GM21717 (cell line): ENCODE results near the gene CCDC97.
A peak's percentile ranks its signal among the peaks of the same experiment; 100 is the strongest.
"Not testable (repeated sequence)": the region's sequence is repeated elsewhere in the genome, so short reads cannot be mapped to it uniquely, and the experiment has no call there.

Experiments used
- ATAC-seq: cut with Tn5 transposase; IDR thresholded peaks from one replicate; pipeline ENCODE4 v1.9.1; 2021; ENCODE audit warnings: mild to moderate bottlenecking, moderate library complexity; ENCODE audit not compliant: unreplicated experiment

CCDC97 gene

DNA sequence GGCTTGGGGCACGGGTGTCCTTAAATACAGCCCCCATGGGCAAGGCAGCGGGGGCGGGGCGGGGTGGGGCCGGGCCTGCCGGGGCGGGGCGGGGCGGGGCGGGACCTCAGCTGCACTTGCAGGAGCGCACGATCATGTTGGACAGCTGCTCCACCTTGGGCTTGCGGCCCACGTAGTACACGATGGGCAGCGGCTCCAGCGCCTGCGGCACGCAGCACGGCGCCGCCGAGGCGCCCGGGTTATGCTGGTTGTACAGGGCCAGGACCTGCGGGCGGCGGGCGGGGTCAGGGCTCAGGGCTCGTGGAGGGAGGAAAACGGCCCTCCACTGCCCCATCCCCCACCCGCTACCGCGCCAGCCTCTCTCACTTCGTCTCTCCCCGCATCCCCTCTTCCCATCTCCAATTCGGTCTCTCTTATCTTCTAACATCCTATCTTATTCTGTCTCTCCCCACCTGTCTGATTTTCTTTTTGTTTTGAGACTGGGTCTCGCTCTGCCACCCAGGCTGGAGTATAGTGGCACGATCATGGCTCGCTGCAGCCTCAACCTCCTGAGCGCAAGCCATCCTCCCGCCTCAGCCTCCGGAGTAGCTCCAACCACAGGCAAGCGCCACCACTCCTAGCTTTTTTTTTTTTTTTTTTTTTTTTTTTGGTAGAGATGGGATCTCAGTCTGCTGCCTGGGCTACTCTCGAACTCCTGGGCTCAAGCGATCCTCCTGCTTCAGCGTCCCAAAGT lies 21.1 kb downstream of the CCDC97 start:
- no peak for ATAC-seq

DNA sequence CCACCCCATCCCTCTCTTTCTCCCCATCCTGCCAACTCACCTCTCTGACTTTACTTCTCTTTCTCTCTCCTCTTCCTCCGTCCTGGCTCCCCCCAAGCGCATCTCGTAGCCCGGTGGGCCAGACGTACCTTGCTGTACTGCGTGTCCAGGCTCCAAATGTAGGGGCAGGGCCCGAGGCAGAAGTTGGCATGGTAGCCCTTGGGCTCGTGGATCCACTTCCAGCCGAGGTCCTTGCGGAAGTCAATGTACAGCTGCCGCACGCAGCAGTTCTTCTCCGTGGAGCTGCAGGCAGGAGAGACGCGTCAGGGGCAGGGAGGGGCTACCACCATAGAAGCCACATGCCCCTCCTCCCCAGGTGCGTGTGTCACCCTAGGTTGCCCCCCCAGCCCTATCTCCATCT lies 22.0 kb downstream of the CCDC97 start:
- ATAC-seq, result no peak

DNA sequence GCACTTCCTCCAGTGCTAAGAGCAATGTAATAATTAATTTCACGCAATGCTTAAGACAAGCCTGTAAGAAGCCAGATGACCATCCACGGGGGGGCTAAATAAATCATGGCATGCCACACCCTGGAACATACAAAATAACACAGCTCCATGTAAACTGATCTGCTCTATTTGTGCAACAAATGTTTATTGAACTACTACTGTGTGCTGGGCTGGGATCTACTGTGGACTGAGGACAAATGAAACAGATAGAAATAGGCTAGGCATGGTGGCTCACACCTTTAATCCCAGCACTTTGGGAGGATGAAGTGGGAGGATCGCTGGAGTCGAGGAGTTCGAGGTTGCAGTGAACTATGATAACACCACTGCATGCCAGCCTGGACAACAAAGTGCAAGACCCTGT lies 22.5 kb downstream of the CCDC97 start:
- ATAC-seq, result no peak

DNA sequence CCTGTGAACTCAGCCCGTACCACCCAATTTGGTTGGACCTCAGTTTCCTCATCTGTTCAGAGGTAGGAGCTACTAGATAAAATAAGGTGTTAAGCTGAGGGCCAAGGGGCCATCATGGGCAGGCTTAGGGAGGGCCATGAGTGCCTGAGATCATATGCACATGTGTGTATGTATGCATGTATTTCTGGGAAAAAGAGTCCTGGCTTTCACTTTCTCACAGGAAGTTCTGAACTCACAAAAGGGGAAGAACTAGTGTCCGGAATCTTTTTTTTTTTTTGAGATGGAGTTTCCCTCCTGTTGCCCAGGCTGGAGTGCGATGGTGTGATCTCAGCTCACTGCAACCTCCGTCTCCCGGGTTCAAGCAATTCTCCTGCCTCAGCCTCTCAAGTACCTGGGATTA lies 24.8 kb downstream of the CCDC97 start:
- no peak for ATAC-seq

DNA sequence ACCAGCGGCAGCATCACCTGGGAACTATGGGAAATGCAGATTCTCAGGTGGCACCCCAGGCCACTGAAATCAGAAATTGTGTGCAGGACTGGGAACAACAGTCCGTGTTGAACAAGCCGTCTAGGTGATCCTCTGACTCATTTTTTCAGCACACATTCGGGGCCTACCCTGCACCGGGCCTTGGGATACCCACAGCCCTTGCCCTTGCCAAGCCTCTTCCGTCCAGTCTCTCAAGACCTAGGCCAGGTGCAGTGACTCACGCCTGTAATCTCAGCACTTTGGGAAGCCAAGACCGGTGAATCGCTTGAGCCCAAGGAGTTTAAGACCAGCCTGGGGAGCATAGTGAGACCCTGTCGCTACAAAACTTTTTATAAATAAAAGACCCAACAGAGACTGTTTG lies 25.5 kb downstream of the CCDC97 start:
- ATAC-seq, result no peak

DNA sequence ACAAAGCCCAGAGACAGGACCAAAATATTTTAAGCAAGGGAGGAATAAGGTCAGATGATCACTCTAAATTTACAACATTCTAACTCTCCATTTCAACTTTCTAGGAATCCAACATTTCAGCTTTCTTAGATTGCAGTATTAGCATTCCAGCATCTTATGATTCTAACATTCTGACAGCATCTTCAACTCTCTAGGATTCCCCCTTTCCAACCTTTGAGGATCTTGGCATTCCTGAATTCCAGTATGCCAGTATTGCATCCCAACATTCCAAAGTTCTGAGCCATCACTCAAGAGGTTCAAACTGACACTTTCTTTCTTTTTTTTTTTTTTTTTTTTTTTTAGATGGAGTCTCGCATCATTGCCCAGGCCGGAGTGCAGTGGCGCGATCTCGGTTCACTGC lies 30.0 kb downstream of the CCDC97 start:
- ATAC-seq, result no peak

DNA sequence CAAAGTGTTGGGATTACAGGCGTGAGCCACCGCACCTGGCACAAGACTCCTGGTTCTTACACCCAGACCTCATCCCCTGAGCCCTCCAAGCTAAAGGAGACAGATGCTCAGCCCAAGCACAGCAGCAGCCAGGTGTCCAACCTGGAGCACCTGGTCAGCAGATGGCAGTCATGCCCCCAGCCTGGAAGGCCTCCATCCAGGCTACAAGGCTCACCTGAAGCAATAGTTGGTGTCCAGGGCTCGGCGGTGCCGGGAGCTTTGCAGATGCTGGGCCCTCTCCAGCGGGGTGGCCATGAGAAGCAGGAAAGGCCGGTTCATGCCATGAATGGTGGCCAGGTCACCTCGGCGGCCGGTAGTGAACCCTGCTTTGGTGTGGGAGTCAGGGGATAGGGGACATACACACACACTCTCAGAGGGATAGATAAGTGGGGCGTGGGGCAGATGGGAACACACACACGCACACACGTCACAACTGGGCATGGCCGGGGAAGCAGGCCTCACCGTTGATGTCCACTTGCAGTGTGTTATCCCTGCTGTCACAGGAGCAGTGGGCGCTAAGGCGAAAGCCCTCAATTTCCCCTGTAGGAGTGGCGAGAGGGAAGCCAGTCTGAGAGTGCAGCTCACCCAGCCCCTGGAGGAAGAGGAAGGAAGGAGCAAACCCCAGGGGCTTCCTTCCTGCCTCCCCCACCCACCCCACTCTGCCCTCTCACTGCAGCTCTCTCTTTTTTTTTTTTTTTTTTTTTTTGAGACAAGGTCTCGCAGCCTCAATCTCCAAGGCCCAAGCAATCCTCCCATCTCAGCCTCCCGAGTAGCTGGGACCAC lies 31.9 kb downstream of the CCDC97 start:
- ATAC-seq, result no peak

DNA sequence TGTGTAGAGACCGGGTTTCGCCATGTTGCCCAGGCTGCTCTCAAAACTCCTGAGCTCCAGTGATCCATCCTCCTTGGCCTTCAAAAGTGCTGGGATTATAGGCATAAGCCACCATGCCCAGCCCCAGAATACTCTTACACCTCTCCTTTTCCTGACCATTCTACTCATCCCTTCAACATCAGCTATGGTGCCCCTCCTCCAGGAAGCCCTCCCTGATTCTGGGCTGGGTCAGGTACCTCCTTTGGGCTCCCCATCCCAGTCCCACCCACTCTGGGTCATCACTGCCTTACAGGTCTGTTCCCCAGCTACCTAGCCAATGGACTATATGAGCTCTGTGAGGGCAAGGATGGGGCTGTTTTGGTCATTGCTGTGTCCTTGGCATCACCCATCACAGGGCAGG lies 34.2 kb downstream of the CCDC97 start:
- ATAC-seq, result no peak

DNA sequence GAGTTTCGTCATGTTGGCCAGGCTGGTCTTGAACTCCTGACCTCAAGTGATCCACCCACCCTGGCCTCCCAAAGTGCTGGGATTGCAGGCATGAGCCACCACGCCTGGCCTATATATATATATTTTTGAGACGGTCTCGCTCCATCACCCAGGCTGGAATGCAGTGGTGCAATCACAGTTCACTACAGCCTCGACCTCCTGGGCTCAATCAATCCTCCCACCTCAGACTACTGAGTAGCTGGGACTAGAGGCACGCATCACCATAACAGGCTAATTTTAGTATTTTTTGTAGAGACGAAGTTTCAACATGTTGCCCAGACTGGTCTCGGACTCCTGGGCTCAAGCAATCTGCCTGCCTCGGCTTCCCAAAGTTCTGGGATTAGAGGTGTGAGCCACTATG lies 36.9 kb downstream of the CCDC97 start:
- not testable (repeated sequence) for ATAC-seq

DNA sequence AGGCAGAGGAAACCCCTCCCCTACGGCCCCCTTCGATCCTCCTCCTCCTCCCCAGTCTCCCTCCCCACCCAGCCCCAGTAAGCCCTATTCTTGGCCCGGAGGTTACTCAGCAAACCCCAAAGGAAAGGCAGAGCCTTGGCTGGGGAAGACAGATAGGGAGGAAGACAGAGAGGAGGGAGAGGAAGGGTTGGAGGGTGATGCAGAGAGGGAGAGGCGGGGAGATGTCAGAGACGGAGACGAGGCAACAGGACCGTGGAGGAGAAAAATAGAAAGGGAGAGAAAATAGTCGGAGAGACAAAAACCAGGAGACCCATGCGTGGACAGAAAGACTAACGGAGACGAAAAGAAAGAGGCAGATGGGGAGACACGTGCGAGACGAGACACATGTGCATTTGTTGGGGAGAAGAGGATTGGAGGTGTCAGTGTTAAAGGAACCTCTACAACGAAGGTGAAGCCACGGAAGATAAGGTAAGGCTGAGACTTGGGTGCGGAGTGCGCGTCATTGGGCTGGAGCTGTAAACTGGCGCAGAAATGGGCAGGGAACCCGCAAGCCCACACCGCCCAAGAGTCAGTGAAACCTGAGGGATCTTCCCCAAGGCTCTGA lies 40.9 kb downstream of the CCDC97 start:
- ATAC-seq, result no peak

DNA sequence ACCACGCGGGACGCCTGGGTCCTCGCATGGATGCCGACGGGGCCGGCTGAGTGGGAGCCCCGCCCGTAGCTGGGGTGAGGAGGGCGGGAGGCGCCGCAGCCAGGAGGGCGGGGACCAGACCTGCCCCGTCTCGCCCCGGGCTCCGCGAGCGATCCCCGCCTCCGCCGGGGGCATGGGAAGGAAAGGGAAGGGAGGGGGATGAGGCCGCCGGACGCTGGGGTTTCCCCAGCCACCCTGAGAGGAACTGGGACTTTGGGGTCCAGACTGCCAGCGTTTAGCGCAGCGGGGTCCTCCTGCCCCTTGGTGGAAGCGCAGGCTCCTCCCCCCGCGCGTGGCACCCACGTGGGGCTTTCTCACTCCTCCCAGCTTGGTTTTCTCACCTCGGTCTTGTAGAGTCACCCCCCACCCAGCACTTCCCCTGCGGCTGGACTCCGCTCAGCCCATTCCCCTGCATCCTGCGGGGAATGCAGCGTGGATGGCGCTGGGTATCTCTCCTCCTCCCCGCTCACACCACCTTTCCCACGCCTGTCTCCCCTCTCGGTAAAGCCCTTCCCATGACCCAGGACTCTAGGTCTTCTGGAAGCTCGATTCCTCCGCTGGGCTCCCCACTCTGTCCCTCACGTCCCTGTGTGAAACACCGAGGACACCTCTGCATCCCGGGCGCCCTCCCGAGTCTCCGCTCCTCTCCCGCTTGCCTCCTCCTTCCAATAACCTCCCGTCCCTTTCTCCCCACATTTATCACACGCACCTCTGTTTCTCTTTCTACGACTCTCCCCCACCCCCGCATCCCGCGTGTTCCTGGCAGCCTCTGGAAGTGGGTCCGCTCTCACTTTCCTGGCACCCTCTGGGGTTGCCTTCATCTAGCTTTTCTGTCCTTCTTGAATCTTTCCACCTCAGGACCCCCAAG lies 41.6 kb downstream of the CCDC97 start:
- ATAC-seq, result no peak

DNA sequence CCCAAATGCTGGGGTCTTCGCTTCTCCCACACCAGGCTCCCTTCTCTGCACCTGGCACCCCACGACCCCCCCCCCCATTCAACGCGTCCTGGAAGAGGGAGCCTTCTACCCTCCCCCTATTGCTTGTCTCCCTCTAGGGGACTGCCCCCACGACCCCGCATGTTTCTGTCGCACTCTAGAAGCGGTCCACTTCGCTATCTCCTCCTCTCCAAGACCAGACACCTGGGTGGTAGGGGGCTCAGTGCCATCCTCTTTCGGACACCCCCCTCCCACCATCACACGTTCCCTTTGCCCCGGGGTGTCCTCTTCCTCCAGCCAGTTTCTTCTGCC lies 42.3 kb downstream of the CCDC97 start:
- ATAC-seq, result no peak

DNA sequence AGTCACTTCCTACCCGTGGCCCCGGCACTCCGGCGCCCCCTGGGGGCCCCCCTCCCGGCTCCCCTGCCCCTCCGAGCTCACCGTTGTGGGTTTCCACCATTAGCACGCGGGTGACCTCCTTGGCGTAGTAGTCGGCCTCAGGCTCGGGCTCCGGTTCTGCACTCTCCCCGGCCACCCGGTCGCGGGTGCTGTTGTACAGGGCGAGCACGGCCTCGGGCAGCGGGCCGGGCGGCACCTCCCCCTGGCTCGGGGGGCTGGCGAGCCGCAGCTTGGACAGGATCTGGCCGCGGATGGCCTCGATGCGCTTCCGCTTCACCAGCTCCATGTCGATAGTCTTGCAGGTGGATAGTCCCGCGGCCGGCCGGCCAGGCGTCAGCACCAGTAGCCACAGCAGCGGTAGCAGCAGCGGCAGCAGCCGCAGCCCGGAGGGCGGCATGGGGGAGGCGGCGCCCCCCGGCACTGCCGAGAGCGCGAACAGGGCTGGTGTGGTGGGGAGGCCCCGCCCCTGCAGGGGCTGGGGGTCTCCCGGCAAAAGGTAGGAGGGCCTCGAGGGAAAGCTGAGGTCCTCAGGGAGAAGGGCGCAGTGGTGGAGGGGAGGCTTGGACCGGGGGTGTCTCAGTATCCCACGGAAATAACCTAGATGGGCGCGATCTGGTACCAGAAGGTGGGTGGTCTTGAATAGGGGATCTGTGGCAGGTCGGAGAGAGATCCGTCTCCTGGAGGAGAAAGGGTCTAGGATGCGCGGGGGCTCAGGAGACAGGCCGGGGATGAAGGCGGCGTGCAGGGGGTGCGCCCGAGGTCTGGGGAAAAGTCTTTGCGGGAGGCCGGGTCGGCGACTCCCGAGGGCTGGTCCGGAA lies 42.9 kb downstream of the CCDC97 start:
- no peak for ATAC-seq

DNA sequence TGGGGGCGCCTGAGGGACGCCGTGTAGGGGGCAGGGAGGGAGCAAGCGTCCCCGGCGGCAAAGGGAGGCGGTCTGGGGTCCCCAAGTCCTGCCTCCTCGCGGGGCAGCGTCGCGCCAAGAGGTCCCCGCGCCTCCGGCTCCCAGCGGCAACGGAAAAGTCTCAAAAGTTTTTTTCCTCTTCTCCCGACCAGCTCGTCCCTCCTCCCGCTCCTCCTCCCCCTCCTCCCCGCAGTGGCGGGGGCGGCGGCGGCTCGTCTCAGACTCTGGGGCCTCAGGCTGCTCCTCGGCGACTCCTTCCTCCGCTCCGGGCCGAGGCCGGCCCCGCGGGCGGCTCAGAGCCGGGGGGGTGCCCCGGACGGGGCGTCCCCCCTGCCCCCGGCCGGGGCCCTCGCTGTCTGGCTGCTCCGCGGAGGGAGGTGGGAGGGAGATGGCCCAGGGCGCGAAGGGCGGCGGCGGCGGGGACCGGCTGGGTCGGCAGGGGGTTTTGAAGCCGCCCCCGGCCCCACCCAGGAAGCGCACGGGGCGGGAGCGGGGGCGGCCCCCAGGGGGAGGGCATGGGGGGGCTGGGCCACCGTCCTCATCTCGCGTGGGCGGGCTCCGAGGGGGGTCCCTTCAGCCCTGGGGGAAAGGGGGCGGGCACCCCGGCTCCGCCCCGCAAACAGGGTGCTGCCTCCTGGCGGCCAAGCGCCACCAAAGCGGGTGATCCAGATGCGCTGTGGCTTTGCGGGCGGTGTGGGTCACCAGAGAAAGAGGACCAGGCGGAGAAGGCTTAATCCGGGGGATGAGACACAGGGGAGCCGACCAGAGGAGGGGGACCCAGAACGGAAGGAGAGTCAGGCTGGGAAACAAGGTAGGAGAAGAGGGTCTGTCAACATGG lies 43.7 kb downstream of the CCDC97 start, which contains the start of gene TGFB1:
TSS of gene TGFB1 (minus strand) at position 457 of the 877 bp plus-strand sequence. CDS start 878 bp downstream, outside the sequence.
- peak; percentile 34 for ATAC-seq

DNA sequence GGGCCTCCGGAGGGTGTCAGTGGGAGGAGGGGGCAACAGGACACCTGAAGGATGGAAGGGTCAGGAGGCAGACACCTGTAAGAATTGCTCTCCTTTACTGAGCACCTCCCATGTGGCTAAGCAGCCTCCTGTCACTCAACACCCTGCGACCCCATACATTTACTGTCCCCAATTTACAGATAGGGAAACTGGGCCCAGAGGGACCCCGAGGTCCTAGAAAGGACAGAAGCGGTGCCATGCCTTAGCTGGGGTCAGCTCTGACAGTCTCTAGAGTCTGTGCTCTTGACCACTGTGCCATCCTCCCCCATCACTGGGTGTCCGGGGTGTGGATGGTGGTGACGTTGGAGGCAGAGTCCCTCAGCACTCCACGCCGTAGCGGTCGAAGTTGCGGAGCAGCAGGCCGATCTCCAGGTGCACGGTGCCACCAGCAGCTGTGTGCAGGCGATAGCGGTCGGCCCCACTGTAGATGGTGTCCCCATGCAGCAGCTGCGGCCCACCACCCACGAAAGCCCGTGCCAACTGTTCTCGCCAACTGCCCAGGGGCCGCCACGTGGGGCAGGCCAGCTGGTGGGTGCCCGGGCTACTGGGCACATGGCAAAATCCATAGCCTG lies 44.5 kb downstream of the CCDC97 start:
- peak; percentile 13 for ATAC-seq

DNA sequence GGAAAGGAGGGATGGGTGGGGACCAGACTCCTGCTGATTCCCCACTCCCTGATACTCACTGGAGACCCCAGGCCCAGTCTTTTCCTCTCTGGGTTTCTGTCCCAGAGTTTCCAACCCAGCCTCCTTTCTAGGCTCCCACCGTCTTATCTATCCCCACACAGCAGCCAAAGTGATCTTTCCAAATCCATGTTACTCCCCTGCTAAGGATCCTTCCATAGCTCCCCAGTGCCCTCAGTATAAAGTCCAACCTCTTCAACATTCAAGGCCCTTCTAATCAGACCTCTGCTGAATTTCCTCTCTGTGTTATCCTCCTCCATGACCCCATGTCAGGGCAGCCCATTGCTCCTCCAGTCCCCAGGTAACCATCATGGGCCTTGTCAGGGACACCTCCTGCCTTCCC lies 45.1 kb downstream of the CCDC97 start:
- no peak for ATAC-seq

DNA sequence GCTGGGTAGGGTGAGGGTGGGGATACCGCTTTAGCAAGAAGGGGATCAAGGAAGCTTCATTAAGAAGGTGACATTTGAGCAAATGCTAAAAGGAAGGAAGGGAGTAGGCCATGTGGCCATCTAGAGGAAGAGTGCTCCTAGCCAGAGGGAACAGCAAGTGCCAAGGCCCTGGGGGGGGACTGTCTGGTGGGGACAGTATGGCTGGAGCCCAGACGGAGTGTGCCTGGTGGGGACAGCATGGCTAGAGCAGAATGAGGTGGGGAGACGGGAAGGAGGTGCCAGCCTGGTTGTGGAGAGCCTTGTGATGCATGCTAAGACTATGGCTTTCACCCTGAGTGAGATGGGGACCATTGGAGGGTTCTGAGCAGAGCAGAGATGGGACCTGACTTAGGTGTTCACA lies 45.8 kb downstream of the CCDC97 start:
- ATAC-seq, result no peak

DNA sequence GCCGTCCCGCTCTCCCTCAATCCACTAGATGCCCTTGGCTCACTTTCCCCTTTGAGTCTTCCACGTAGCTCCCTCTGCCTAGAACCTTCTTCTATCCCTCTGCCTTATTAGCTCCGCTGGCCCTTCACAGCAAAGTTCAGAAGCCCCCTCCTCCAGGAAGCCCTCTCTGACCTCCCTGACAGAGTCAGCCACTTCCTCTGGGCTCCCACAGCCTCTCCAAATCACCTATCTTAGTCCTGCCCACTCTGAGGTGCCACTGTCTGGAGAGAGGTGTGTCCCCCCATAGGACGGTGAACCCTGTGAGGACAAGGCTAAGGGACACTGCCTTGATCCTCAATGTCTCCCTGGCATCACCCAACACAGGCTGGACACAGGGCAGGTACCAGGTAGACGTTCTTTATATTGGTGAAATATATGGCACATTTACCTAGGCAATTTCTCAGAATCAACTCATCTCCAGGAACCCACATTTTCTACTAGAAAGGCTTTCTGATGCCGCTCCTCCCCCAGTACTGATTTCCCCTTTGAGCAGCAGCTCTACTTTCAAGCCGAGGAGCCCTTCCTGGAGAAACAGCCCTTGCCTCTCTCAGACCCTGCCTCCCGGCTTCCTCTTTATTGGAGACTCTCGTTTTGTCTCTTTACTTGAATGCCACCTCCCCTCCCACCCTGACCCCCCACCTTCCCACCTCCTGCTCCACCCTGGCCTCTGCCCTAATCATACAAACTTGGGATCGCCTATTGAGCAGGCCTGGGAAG lies 47.2 kb downstream of the CCDC97 start:
- ATAC-seq, result no peak
